22Rv1 (cell line): ENCODE results near the gene AADACL3.

Source experiments
- CTCF ChIP-seq: fragments of 450-650 bp; IDR thresholded peaks from 2 replicates; pipeline ENCODE4 v1.5.1; 2017; ENCODE audit warnings: mild to moderate bottlenecking
- ZFX ChIP-seq: fragments of 450-650 bp; IDR thresholded peaks from 2 replicates; pipeline ENCODE4 v1.6.1; 2017; ENCODE audit warnings: antibody characterized with exemption, borderline replicate concordance

GRCh38 chr1:12712076-12712475 is 3.8 kb upstream of the AADACL3 start:
- TF ChIP-seq CTCF (no peak), ZFX (no peak)
